K562 (cell line): ENCODE results near the gene PLA2G12B. TPM values are rescaled to one million over a fixed set of nuclear protein-coding genes. Genes with fewer than 3 reads are reported as not detected.

Source experiments
- ATAC-seq: fragments of 200-7000 bp; cut with Tn5 transposase; 3 replicates; pipeline ENCODE4 v1.9.1; 2020; ENCODE audit warnings: moderate library complexity
- BruUV-seq: library from RNA; stranded (reverse); fragments of 400-500 nt; replicated peaks from 2 replicates; lab custom pipeline; 2021; lab: Mats Ljungman, UMichigan
- CTCF ChIA-PET: fragments of 300-600 bp; formaldehyde crosslinking; extraction: SDS; loops from one replicate; lab custom pipeline; 2021; ENCODE audit warnings: low intra/inter-chr PET ratio; lab: Yijun Ruan, JAX
- POLR2A ChIA-PET: fragments of 300-600, 350-650 bp; sonication (Branson Sonifier 250); formaldehyde crosslinking; extraction: SDS; loops from one replicate; lab custom pipeline; 2021; ENCODE audit warnings: antibody characterized with exemption, inconsistent platforms; lab: Yijun Ruan, JAX
- DNase-seq, 4 experiments: peaks; one replicate each; pipeline versions ENCODE4 v3.0.0 to v3.0.0-alpha.2; 2011 to 2018; ENCODE audit warnings: low spot score in 3 of 4, mixed read lengths in 3 of 4; ENCODE audit errors: extremely low read depth in 1 of 4
- FAIRE-seq: peaks from 2 replicates; lab custom pipeline; 2011; peaks lifted over from hg19 to GRCh38; lab: Jason Lieb, UNC
- H2AFZ ChIP-seq: 2 replicates; pipeline ENCODE4 v1.6.0; 2011; ENCODE audit warnings: low read depth, low read length, control low read depth, inconsistent platforms
- H3K27ac ChIP-seq: fragments of 200-600 bp; 3 replicates; pipeline ENCODE4 v1.8.0; 2011; ENCODE audit warnings: low read depth, mild to moderate bottlenecking, control low read depth, inconsistent platforms, low read length, moderate library complexity, mixed read lengths; ENCODE audit errors: extremely low read depth
- H3K27me3 ChIP-seq, 2 experiments: fragments of 300-600 bp in 1 of 2; 2 replicates in 1 of 2; 3 replicates in 1 of 2; pipeline versions ENCODE4 v1.6.0 to v1.8.0; 2011; ENCODE audit warnings: inconsistent platforms in 2 of 2, low read length in 2 of 2, mild to moderate bottlenecking in 1 of 2, mixed read lengths in 1 of 2, moderate library complexity in 1 of 2; ENCODE audit not compliant: control insufficient read depth in 2 of 2, insufficient read depth in 2 of 2
- H3K36me3 ChIP-seq: fragments of 300-600 bp; 3 replicates; pipeline ENCODE4 v1.8.0; 2011; ENCODE audit warnings: mild to moderate bottlenecking, low read length, inconsistent platforms; ENCODE audit not compliant: control insufficient read depth, insufficient read depth
- H3K4me1 ChIP-seq, 2 experiments: fragments of 200-600 bp in 1 of 2; replicated peaks in 1 of 2; 2 replicates in 1 of 2; 3 replicates in 1 of 2; pipeline versions ENCODE4 v1.5.1 to v1.8.0; 2011; ENCODE audit warnings: inconsistent platforms in 2 of 2, low read length in 2 of 2, mild to moderate bottlenecking in 1 of 2, mixed read lengths in 1 of 2, moderate library complexity in 1 of 2; ENCODE audit not compliant: control insufficient read depth in 2 of 2, insufficient read depth in 2 of 2
- H3K4me2 ChIP-seq: 2 replicates; pipeline ENCODE4 v1.6.1; 2011; ENCODE audit warnings: low read length, control low read depth, inconsistent platforms, mixed read lengths; ENCODE audit not compliant: insufficient read depth
- H3K4me3 ChIP-seq: fragments of 200-600 bp; sonication (generic), shearing (Covaris generic); 2 replicates; pipeline ENCODE4 v1.5.1; 2016; ENCODE audit warnings: control low read depth, inconsistent platforms
- H3K79me2 ChIP-seq: fragments of 200-600 bp; 3 replicates; pipeline ENCODE4 v1.8.0; 2011; ENCODE audit warnings: low read length, inconsistent platforms; ENCODE audit not compliant: control insufficient read depth, insufficient read depth
- H3K9ac ChIP-seq, 2 experiments: 2 replicates each; pipeline versions ENCODE4 v1.6.0 to v1.6.1; 2011; ENCODE audit warnings: low read depth in 2 of 2, low read length in 2 of 2, control low read depth in 1 of 2, inconsistent platforms in 1 of 2, mild to moderate bottlenecking in 1 of 2, mixed read lengths in 1 of 2; ENCODE audit not compliant: insufficient read depth in 1 of 2
- H3K9me1 ChIP-seq: one replicate; pipeline ENCODE4 v1.6.0; 2011; ENCODE audit warnings: inconsistent platforms, mild to moderate bottlenecking, low read length, moderate library complexity; ENCODE audit not compliant: control insufficient read depth, insufficient read depth
- H3K9me3 ChIP-seq: replicated peaks from 2 replicates; pipeline ENCODE4 v1.5.1; 2011; ENCODE audit warnings: low read depth, low read length, inconsistent platforms; ENCODE audit not compliant: control insufficient read depth, insufficient read depth
- H4K20me1 ChIP-seq: replicated peaks from 2 replicates; pipeline ENCODE4 v1.6.1; 2011; ENCODE audit warnings: low read length, inconsistent platforms, mixed read lengths; ENCODE audit not compliant: control insufficient read depth, insufficient read depth
- COPS2 ChIP-seq: fragments of 450-650 bp; conservative IDR thresholded peaks from 2 replicates; pipeline ENCODE4 v1.6.1; 2016; ENCODE audit warnings: mild to moderate bottlenecking, moderate library complexity
- ETV5 ChIP-seq: sonication (generic); formaldehyde crosslinking; IDR thresholded peaks from 2 replicates; pipeline ENCODE4 v1.4.0; 2020; ENCODE audit warnings: low read depth, mild to moderate bottlenecking, missing genetic modification reagents
- KDM4B ChIP-seq, 2 experiments: fragments of 450-650 bp in 1 of 2; sonication (generic) in 1 of 2; IDR thresholded peaks; 2 replicates each; pipeline ENCODE4 v1.6.1; 2016 to 2017; ENCODE audit warnings: borderline replicate concordance in 2 of 2, antibody characterized with exemption in 1 of 2, low read depth in 1 of 2, mild to moderate bottlenecking in 1 of 2
- NFE2 ChIP-seq: IDR thresholded peaks from 2 replicates; pipeline ENCODE4 v1.6.1; 2014; ENCODE audit warnings: antibody characterized with exemption, low read depth
- SRSF3 ChIP-seq: fragments of 200-400 bp; formaldehyde crosslinking; IDR thresholded peaks from 2 replicates; pipeline ENCODE4 v1.6.1; 2016; ENCODE audit warnings: mild to moderate bottlenecking, low read length, moderate library complexity; ENCODE audit not compliant: insufficient read depth
- ZNF224 ChIP-seq: sonication (generic); formaldehyde crosslinking; IDR thresholded peaks from 2 replicates; pipeline ENCODE4 v1.8.0; 2022; ENCODE audit warnings: mild to moderate bottlenecking, missing genetic modification reagents
- WGBS: fragments of 100-300 bp; shearing (Covaris generic); methylation state at CpG from one replicate; pipeline ENCODE4 v1.1.6; 2016; ENCODE audit warnings: low coverage, mixed read lengths; ENCODE audit not compliant: insufficient coverage; ENCODE audit errors: missing lambda C conversion rate; 5-methylcytosine and 5-hydroxymethylcytosine counted together
- in situ Hi-C: fragments of 300-500 bp; cut with MboI; formaldehyde crosslinking; loops from 4 replicates; pipeline ENCODE4 v1.15.0; 2018; ENCODE audit warnings: inconsistent platforms, mixed read lengths
- intact Hi-C: fragments of 100-400 bp; cut with micrococcal nuclease; formaldehyde crosslinking; loops from 2 replicates; pipeline ENCODE4 v1.14.2; 2022
- polyA plus RNA-seq, 8 experiments: library from polyadenylated mRNA; depleted of rRNA in 4 of 8; stranded (reverse) in 5 of 8; unstranded in 3 of 8; fragments of >200 nt; fragmentation: Nextera tagmentation in 2 of 8; fragmentation: Illumina TruSeq in 1 of 8; extraction: Ambion mirVana in 2 of 8; extraction: Trizol in 1 of 8; gene quantifications; 2 replicates each; pipeline versions ENCODE4 v1.2.1 to v1.2.3, GENCODE V29; 2011 to 2014; ENCODE audit warnings: inconsistent platforms in 1 of 8, missing spikeins in 1 of 8
- total RNA-seq, 7 experiments: library from RNA; depleted of rRNA in 6 of 7; stranded (reverse); fragments of >200 nt in 6 of 7; fragmentation: Illumina TruSeq in 2 of 7; extraction: Trizol in 2 of 7; gene quantifications; 2 replicates each; pipeline versions ENCODE4 v1.2.1 to v1.2.3, GENCODE V29; 2011 to 2021; ENCODE audit warnings: low replicate concordance in 1 of 7
- TF ChIP-seq, protein P1 (sequence below): fragments of 250-450 bp; sonication (Bioruptor Pico); IDR thresholded peaks from 2 replicates; pipeline ENCODE4 v1.5.1; 2021; ENCODE audit warnings: mild to moderate bottlenecking
- TF ChIP-seq, protein P2 (sequence below): sonication (generic); formaldehyde crosslinking; IDR thresholded peaks from 2 replicates; pipeline ENCODE4 v1.8.1; 2023; ENCODE audit warnings: missing genetic modification reagents, mild to moderate bottlenecking, borderline replicate concordance

The PLA2G12B gene
- total and polyA plus RNA-seq, 9 of the 15 experiments (the other 6 are each of a cell fraction or from before 2014, with no cell fraction given), result not detected

DNA sequence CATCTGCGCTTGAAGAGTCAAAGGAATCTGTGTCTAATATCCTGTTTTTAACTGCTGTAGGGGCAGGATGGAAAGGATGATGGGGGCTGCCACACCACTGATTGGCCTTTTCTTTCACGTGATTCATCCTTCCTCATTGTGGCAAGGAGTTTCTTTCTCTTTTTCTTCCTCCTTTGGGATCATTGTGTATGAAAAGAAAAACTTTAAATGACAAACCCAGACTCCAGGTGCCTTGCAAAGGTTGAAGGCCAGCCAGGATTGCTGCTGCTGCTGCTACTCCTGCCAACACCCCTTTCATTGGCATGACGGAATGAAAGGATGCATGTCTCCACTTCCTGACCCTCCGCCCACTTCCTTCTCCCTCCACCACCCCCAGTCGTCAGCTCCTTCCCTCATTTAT is 67.6 kb downstream of the PLA2G12B start:
- no peaks in the 10 kb centered on the region for H3K79me2 ChIP-seq
- H3K4me1 ChIP-seq, result peaks cover 0 to 23% of the 10 kb centered on the region in 2 experiments; a peak in 3 of 5 replicates
- ATAC-seq (no peak), DNase-seq (no peak), FAIRE-seq (no peak)
- no peaks in the 10 kb centered on the region for H3K27me3 ChIP-seq
- no peaks in the 10 kb centered on the region for H3K9me1 ChIP-seq
- no peak overlapping the region for H3K4me2 ChIP-seq
- no peak overlapping the region for H3K4me3 ChIP-seq
- H3K36me3 ChIP-seq, result no peaks in the 10 kb centered on the region
- BruUV-seq, result TSS peak; percentile 40
- intact Hi-C loops (no loop called here), in situ Hi-C loops (loop anchor here (10.0 kb wide), 1 partner anchor 612 kb away; the partner anchor contains the start of gene DDIT4)
- ChIA-PET POLR2A (no interaction called here), CTCF (interaction anchor here (0.5 to 1.0 kb wide), 3 partner anchors 13 to 525 kb away, joined by 3 read pairs; no protein-coding TSS in a partner anchor)
- TF ChIP-seq KDM4B (IDR thresholded peaks at IDR 0.05; ENCODE audit: borderline replicate concordance in 2 of 2, low read depth in 1 of 2) (no peak), COPS2 (no peak), SRSF3 (no peak), ZNF224 (no peak), ETV5 (CRISPR knock-in tag) (no peak), NFE2 (no peak)
- TF ChIP-seq, protein P1, sequence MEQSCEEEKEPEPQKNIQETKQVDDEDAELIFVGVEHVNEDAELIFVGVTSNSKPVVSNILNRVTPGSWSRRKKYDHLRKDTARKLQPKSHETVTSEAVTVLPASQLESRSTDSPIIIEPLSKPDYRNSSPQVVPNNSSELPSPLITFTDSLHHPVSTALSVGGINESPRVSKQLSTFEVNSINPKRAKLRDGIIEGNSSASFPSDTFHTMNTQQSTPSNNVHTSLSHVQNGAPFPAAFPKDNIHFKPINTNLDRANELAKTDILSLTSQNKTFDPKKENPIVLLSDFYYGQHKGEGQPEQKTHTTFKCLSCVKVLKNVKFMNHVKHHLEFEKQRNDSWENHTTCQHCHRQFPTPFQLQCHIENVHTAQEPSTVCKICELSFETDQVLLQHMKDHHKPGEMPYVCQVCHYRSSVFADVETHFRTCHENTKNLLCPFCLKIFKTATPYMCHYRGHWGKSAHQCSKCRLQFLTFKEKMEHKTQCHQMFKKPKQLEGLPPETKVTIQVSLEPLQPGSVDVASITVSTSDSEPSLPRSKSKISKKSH (CRISPR knock-in tag), result no peak
- TF ChIP-seq, protein P2, sequence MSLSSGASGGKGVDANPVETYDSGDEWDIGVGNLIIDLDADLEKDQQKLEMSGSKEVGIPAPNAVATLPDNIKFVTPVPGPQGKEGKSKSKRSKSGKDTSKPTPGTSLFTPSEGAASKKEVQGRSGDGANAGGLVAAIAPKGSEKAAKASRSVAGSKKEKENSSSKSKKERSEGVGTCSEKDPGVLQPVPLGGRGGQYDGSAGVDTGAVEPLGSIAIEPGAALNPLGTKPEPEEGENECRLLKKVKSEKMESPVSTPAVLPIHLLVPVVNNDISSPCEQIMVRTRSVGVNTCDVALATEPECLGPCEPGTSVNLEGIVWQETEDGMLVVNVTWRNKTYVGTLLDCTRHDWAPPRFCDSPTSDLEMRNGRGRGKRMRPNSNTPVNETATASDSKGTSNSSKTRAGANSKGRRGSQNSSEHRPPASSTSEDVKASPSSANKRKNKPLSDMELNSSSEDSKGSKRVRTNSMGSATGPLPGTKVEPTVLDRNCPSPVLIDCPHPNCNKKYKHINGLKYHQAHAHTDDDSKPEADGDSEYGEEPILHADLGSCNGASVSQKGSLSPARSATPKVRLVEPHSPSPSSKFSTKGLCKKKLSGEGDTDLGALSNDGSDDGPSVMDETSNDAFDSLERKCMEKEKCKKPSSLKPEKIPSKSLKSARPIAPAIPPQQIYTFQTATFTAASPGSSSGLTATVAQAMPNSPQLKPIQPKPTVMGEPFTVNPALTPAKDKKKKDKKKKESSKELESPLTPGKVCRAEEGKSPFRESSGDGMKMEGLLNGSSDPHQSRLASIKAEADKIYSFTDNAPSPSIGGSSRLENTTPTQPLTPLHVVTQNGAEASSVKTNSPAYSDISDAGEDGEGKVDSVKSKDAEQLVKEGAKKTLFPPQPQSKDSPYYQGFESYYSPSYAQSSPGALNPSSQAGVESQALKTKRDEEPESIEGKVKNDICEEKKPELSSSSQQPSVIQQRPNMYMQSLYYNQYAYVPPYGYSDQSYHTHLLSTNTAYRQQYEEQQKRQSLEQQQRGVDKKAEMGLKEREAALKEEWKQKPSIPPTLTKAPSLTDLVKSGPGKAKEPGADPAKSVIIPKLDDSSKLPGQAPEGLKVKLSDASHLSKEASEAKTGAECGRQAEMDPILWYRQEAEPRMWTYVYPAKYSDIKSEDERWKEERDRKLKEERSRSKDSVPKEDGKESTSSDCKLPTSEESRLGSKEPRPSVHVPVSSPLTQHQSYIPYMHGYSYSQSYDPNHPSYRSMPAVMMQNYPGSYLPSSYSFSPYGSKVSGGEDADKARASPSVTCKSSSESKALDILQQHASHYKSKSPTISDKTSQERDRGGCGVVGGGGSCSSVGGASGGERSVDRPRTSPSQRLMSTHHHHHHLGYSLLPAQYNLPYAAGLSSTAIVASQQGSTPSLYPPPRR (CRISPR knock-in tag), result no peak
- no peak overlapping the region for H3K27ac ChIP-seq
- no peak overlapping the region for H3K9ac ChIP-seq
- no peaks in the 10 kb centered on the region for H3K9me3 ChIP-seq
- H4K20me1 ChIP-seq, result no peaks in the 10 kb centered on the region
- no peak overlapping the region for H2AFZ ChIP-seq
- 71% methylated on average over 5 of the region's 5 CpGs for WGBS
